ENCODE data around the gene PRLH. TPM values are rescaled to one million over a fixed set of nuclear protein-coding genes. Genes with fewer than 3 reads are reported as not detected.

PRLH gene
- total and polyA plus RNA-seq, 2 of the 13 experiments (the other 11 are each of a cell fraction or from before 2014, with no cell fraction given): not detected

DNA sequence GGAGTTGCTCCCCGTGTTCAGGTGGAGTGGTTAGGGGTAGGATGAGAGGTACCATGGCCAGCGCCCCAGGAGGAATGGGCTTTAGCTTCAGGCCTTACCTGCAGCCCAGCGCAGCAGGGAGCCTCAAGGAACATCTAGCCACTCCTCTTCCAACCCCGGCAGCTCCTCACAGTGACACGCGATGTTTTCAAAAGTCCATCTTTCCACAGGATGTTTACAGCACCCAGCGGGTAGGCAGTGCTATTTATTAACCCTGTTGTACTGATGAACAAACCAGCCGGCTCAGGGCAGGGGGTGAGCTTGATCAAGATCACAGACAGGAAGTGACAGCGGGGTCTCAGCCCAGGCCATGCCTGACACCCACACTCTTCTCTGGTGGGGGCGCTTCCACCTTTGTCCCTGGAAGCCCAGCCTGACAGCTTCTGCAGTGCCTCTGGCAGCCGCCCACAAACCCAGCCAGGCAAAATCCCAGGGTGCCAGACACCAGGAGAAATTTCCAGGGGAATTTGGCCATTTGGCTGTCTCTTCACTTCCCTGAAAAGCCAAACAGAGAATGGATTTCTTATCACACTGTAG, 18.4 kb upstream of the PRLH start (continued):
- TF ChIP-seq DPF2 (CRISPR knock-in tag; IDR thresholded peaks at IDR 0.05; ENCODE audit: borderline replicate concordance, low read depth): 0 out of 2 replicates have a peak, but pooled peaks have one; percentile 18
- no peak for TF ChIP-seq TMF1 (CRISPR knock-in tag; IDR thresholded peaks at IDR 0.05; ENCODE audit: low read depth)
- TF ChIP-seq MYC (CRISPR knock-in tag; IDR thresholded peaks at IDR 0.05; ENCODE audit: borderline replicate concordance): 0 out of 2 replicates have a peak, but pooled peaks have one; percentile 19
- TF ChIP-seq SPEN (CRISPR knock-in tag; IDR thresholded peaks at IDR 0.05; ENCODE audit: low read depth): 0 out of 2 replicates have a peak, but pooled peaks have one; percentile 27
- TF ChIP-seq ZBTB38 (CRISPR knock-in tag; IDR thresholded peaks at IDR 0.05): peak; percentile 18; the same call in 1 of the 2 replicates
- no peak for TF ChIP-seq SIX1 (CRISPR knock-in tag; IDR thresholded peaks at IDR 0.05; ENCODE audit: borderline replicate concordance)
- TF ChIP-seq, protein P1, sequence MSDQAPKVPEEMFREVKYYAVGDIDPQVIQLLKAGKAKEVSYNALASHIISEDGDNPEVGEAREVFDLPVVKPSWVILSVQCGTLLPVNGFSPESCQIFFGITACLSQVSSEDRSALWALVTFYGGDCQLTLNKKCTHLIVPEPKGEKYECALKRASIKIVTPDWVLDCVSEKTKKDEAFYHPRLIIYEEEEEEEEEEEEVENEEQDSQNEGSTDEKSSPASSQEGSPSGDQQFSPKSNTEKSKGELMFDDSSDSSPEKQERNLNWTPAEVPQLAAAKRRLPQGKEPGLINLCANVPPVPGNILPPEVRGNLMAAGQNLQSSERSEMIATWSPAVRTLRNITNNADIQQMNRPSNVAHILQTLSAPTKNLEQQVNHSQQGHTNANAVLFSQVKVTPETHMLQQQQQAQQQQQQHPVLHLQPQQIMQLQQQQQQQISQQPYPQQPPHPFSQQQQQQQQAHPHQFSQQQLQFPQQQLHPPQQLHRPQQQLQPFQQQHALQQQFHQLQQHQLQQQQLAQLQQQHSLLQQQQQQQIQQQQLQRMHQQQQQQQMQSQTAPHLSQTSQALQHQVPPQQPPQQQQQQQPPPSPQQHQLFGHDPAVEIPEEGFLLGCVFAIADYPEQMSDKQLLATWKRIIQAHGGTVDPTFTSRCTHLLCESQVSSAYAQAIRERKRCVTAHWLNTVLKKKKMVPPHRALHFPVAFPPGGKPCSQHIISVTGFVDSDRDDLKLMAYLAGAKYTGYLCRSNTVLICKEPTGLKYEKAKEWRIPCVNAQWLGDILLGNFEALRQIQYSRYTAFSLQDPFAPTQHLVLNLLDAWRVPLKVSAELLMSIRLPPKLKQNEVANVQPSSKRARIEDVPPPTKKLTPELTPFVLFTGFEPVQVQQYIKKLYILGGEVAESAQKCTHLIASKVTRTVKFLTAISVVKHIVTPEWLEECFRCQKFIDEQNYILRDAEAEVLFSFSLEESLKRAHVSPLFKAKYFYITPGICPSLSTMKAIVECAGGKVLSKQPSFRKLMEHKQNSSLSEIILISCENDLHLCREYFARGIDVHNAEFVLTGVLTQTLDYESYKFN (CRISPR knock-in tag; conservative IDR thresholded peaks at IDR 0.05): 0 out of 2 replicates have a peak, but pooled peaks have one; percentile 16
- 0 out of 2 replicates have a peak, but pooled peaks have one; percentile 69 for TF ChIP-seq WIZ (CRISPR knock-in tag; IDR thresholded peaks at IDR 0.05)
- peak; percentile 17; the same call in 1 of the 2 replicates for TF ChIP-seq ZNF687 (CRISPR knock-in tag; IDR thresholded peaks at IDR 0.05)
- no peak for TF ChIP-seq NONO (IDR thresholded peaks at IDR 0.05)
- no peak for TF ChIP-seq NONO (CRISPR knock-in tag; conservative IDR thresholded peaks at IDR 0.05)
- TF ChIP-seq, protein P2, sequence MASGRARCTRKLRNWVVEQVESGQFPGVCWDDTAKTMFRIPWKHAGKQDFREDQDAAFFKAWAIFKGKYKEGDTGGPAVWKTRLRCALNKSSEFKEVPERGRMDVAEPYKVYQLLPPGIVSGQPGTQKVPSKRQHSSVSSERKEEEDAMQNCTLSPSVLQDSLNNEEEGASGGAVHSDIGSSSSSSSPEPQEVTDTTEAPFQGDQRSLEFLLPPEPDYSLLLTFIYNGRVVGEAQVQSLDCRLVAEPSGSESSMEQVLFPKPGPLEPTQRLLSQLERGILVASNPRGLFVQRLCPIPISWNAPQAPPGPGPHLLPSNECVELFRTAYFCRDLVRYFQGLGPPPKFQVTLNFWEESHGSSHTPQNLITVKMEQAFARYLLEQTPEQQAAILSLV (CRISPR knock-in tag; IDR thresholded peaks at IDR 0.05; ENCODE audit: borderline replicate concordance): 0 out of 2 replicates have a peak, but pooled peaks have one; percentile 55
- peak; percentile 53; the same call in 1 of the 2 replicates for TF ChIP-seq SALL1 (CRISPR knock-in tag; IDR thresholded peaks at IDR 0.05)
- TF ChIP-seq SAP130 (CRISPR knock-in tag; IDR thresholded peaks at IDR 0.05; ENCODE audit: low read depth): peak; percentile 34; the same call in 1 of the 2 replicates
- TF ChIP-seq GABPA (IDR thresholded peaks at IDR 0.05; ENCODE audit: low read depth, low read length): no peak
- peak; percentile 53 for TF ChIP-seq GABPA (CRISPR knock-in tag; IDR thresholded peaks at IDR 0.05; ENCODE audit: low read depth)
- TF ChIP-seq ELF3 (CRISPR knock-in tag; IDR thresholded peaks at IDR 0.05): 0 out of 2 replicates have a peak, but pooled peaks have one; percentile 38
- TF ChIP-seq ZNF652 (CRISPR knock-in tag; IDR thresholded peaks at IDR 0.05; ENCODE audit: borderline replicate concordance, low read depth): peak; percentile 62; the same call in 1 of the 2 replicates
- TF ChIP-seq ZNF709 (CRISPR knock-in tag; IDR thresholded peaks at IDR 0.05): 0 out of 2 replicates have a peak, but pooled peaks have one; percentile 37
- TF ChIP-seq ETV5 (CRISPR knock-in tag; IDR thresholded peaks at IDR 0.05; ENCODE audit: borderline replicate concordance): peak; percentile 63; the same call in 1 of the 2 replicates
- TF ChIP-seq SSRP1 (CRISPR knock-in tag; IDR thresholded peaks at IDR 0.05): no peak
